Parietal lobe (tissue), 1 donor: ENCODE data around the gene SMCO3. TPM values are rescaled to one million over a fixed set of nuclear protein-coding genes. Genes with fewer than 3 reads are reported as not detected.

Experiments
- total RNA-seq: library from RNA; depleted of rRNA; stranded (reverse); fragments of >200 nt; gene quantifications from one replicate; pipeline ENCODE4 v1.2.3, GENCODE V29; 2014

The SMCO3 gene
- total RNA-seq: not detected

DNA sequence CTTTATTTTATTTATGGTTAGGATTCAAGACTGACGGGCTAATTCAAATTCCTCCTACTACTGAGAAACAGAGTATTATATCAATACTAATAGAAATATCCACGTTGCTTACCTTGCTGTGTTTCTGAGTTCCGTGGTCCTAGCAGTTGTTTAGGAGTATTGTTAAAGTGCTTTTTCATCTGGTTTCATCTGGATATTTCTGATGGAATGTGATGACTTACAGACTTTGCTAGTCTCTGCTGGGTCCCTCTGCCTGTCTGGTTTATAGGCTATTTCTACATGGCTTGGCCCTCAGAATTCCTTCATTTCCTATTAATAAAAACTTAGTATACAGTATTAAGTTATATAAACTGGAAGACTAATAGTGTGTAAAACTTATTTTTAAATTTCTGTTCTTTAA lies at the start of gene SMCO3:
Gene SMCO3, minus strand, starts transcription at position 169 of the 400 bp plus-strand sequence. CDS start 7,502 bp downstream, outside the sequence.

DNA sequence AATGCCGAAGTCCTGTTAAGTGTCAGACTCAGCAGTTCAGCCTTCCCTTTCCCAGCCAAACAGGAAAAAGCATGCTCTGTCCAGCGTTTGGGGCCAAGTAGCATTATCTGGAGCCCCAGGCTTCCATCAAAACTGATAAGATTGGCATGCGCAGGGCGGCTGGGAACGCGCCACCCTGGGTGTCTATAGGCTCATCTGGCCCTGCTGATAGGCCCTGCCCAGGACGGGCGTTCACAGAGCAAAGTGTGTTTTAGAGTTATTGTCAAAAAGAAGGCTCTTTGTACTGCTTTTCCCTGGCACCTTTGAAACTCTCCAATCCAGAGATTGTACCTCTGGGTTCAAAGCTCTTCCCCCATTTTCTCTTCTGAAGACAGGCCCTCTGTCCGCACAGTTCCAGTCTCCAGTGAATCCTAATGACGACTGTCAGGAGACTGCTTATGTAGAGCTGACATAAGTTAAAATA lies 29.5 kb upstream of the SMCO3 start, which contains the start of gene ART4:
Gene ART4, minus strand, starts transcription at position 102 of the 463 bp plus-strand sequence. CDS start 413 bp downstream, outside the sequence.

DNA sequence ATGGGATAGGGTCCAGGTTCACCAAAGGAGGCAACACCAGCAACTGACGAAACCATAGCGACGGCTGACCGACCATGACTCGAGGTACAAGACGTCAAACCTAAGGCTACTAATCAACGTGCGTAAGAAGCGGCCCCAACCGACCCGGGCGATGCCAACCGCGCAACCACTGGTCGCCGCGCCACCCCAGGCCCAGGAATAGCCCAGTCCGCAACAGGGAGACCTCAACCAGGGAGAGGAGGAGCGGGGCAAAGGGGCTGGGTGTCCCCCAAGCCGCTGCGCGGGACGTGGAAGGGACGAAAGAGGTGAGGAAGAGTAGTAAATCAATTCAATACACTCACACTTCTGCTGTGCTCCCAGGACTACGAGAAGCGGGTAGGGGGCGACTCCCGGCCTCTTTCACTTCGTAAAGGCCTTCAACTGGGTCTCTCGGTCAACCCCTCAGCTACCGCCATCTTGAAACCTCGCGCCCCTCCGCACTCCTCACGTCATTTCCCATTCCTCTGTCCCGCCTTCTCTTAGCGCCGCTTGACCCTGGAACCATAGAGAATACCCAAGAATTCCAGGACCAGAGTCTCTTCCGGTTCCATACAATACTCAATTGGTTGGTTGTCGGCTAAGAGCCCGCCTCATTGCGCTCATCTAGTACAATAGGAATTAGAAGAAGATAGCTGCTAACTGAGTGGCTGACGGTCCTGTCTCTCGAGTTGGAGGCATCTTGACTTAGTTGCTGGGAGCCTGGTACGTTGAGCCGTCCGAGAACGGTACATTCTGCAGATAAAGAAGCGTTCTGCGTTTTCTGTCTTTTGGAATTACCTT lies 10.8 kb downstream of the SMCO3 start, which contains the start of the genes C12orf60 and WBP11:
Gene C12orf60, plus strand, starts transcription at position 660 of the 819 bp plus-strand sequence. CDS start 19,266 bp downstream, outside the sequence.
Gene WBP11, minus strand, starts transcription at position 468 of the 819 bp plus-strand sequence. CDS start 2,095 bp downstream, outside the sequence.

Other genes starting within 250 kb of the SMCO3 start
- gene PLBD1, start 246.3 kb downstream of the SMCO3 start, total RNA-seq: 0.94 TPM
- gene GUCY2C, start 117.6 kb downstream of the SMCO3 start, total RNA-seq: not detected
- gene WBP11, start 10.7 kb downstream of the SMCO3 start, total RNA-seq: 25.4 TPM
- gene C12orf60, start 10.5 kb downstream of the SMCO3 start, total RNA-seq: 1.3 TPM
- gene ART4, start 29.3 kb upstream of the SMCO3 start, total RNA-seq: not detected
- gene MGP, start 71.7 kb upstream of the SMCO3 start, total RNA-seq: 1.6 TPM
- gene ERP27, start 124.4 kb upstream of the SMCO3 start, total RNA-seq: not detected
- gene ARHGDIB, start 147.4 kb upstream of the SMCO3 start, total RNA-seq: 14.7 TPM
- not detected for gene PDE6H, start 158.9 kb upstream of the SMCO3 start, total RNA-seq